HepG2 (cell line): ENCODE data around the gene ADAM15. TPM values are rescaled to one million over a fixed set of nuclear protein-coding genes. Genes with fewer than 3 reads are reported as not detected.

Experiments used
- ATAC-seq: fragments of 200-7000 bp; cut with Tn5 transposase; 3 replicates; pipeline ENCODE4 v1.9.1; 2020; ENCODE audit warnings: mild to moderate bottlenecking, moderate library complexity
- BruUV-seq: library from RNA; stranded (reverse); fragments of 400-500 nt; replicated peaks from 2 replicates; lab custom pipeline; 2021; lab: Mats Ljungman, UMichigan
- CTCF ChIA-PET: fragments of 300-600 bp; formaldehyde crosslinking; extraction: SDS; loops from one replicate; lab custom pipeline; 2021; ENCODE audit warnings: low total read pairs, inconsistent platforms, low intra/inter-chr PET ratio; lab: Yijun Ruan, JAX
- POLR2A ChIA-PET: fragments of 350-600 bp; sonication (Branson Sonifier 250); formaldehyde crosslinking; loops from one replicate; lab custom pipeline; 2020; ENCODE audit warnings: antibody characterized with exemption, inconsistent platforms; lab: Yijun Ruan, JAX
- DNase-seq: peaks from one replicate; pipeline ENCODE4 v3.0.0-alpha.2; 2015; ENCODE audit warnings: low spot score
- FAIRE-seq: peaks from 3 replicates; lab custom pipeline; 2011; peaks lifted over from hg19 to GRCh38; lab: Jason Lieb, UNC
- H2AFZ ChIP-seq: one replicate; pipeline ENCODE4 v1.6.1; 2011; ENCODE audit warnings: low read length, inconsistent platforms
- H3K27ac ChIP-seq: fragments of 300-600 bp; 3 replicates; pipeline ENCODE4 v1.8.0; 2011; ENCODE audit warnings: mixed run types, mild to moderate bottlenecking, mixed read lengths, low read length, inconsistent platforms; ENCODE audit not compliant: insufficient read depth; ENCODE audit errors: extremely low read length
- H3K27me3 ChIP-seq, 2 experiments: fragments of 200-600 bp in 1 of 2; 2 replicates in 1 of 2; 3 replicates in 1 of 2; pipeline versions ENCODE4 v1.6.0 to v1.8.0; 2011; ENCODE audit warnings: low read length in 2 of 2, mild to moderate bottlenecking in 2 of 2, moderate library complexity in 2 of 2, inconsistent platforms in 1 of 2; ENCODE audit not compliant: insufficient read depth in 2 of 2, control insufficient read depth in 1 of 2
- H3K36me3 ChIP-seq, 2 experiments: fragments of 200-600 bp in 1 of 2; replicated peaks in 1 of 2; 2 replicates in 1 of 2; 3 replicates in 1 of 2; pipeline versions ENCODE4 v1.5.1 to v1.8.0; 2011; ENCODE audit warnings: low read length in 2 of 2, inconsistent platforms in 1 of 2; ENCODE audit not compliant: insufficient read depth in 2 of 2, control insufficient read depth in 1 of 2
- H3K4me1 ChIP-seq: 2 replicates; pipeline ENCODE4 v1.5.1; 2012; ENCODE audit warnings: low read length, inconsistent platforms; ENCODE audit not compliant: insufficient read depth
- H3K4me2 ChIP-seq: 2 replicates; pipeline ENCODE4 v1.6.0; 2011; ENCODE audit warnings: low read depth, low read length, inconsistent platforms
- H3K4me3 ChIP-seq, 3 experiments: fragments of 200-600 bp in 1 of 3; sonication (generic), shearing (Covaris generic) in 1 of 3; replicated peaks in 1 of 3; 2 replicates each; pipeline ENCODE4 v1.5.1; 2011 to 2016; ENCODE audit warnings: low read length in 3 of 3, inconsistent platforms in 2 of 3, low read depth in 2 of 3, mild to moderate bottlenecking in 2 of 3, control low read depth in 1 of 3, mixed read lengths in 1 of 3; ENCODE audit not compliant: insufficient read depth in 1 of 3
- H3K79me2 ChIP-seq: one replicate; pipeline ENCODE4 v1.6.1; 2011; ENCODE audit warnings: low read length, inconsistent platforms; ENCODE audit not compliant: insufficient read depth
- H3K9ac ChIP-seq: 2 replicates; pipeline ENCODE4 v1.6.0; 2011; ENCODE audit warnings: mild to moderate bottlenecking, low read depth, low read length, inconsistent platforms; ENCODE audit not compliant: insufficient read depth
- H3K9me3 ChIP-seq: 2 replicates; pipeline ENCODE4 v1.5.1; 2012; ENCODE audit warnings: mild to moderate bottlenecking, low read length
- H4K20me1 ChIP-seq: 2 replicates; pipeline ENCODE4 v1.6.0; 2011; ENCODE audit warnings: inconsistent platforms, mild to moderate bottlenecking, low read length, moderate library complexity; ENCODE audit not compliant: insufficient read depth
- ARID5B ChIP-seq: IDR thresholded peaks from 2 replicates; pipeline ENCODE4 v1.4.0; 2020; ENCODE audit warnings: mild to moderate bottlenecking, missing genetic modification reagents
- FOXA1 ChIP-seq, 2 experiments: fragments of 450-650 bp in 1 of 2; sonication (generic) in 1 of 2; formaldehyde crosslinking in 1 of 2; IDR thresholded peaks; 2 replicates each; pipeline versions ENCODE4 v1.4.0 to v1.6.1; 2016 to 2020; ENCODE audit warnings: missing genetic modification reagents in 1 of 2
- HNF4A ChIP-seq: sonication (generic); formaldehyde crosslinking; IDR thresholded peaks from 2 replicates; pipeline ENCODE4 v1.4.0; 2020; ENCODE audit warnings: missing genetic modification reagents
- HNRNPK ChIP-seq: fragments of 200-400 bp; formaldehyde crosslinking; IDR thresholded peaks from 2 replicates; pipeline ENCODE4 v1.6.1; 2018; ENCODE audit warnings: low read length, low read depth, moderate library complexity, mild to moderate bottlenecking; ENCODE audit not compliant: poor library complexity, severe bottlenecking
- RBAK ChIP-seq: sonication (generic); formaldehyde crosslinking; IDR thresholded peaks from 2 replicates; pipeline ENCODE4 v1.5.1; 2020; ENCODE audit warnings: mild to moderate bottlenecking, missing genetic modification reagents
- SP1 ChIP-seq, 2 experiments: fragments of 450-650 bp in 1 of 2; sonication (generic) in 1 of 2; formaldehyde crosslinking in 1 of 2; IDR thresholded peaks; 2 replicates each; pipeline versions ENCODE4 v1.4.0 to v1.6.1; 2016 to 2020; ENCODE audit warnings: missing genetic modification reagents in 1 of 2
- SPEN ChIP-seq: sonication (generic); formaldehyde crosslinking; IDR thresholded peaks from 2 replicates; pipeline ENCODE4 v1.5.1; 2020; ENCODE audit warnings: low read depth, mild to moderate bottlenecking, missing genetic modification reagents
- WGBS: methylation state at CpG from one replicate; pipeline ENCODE4 v1.1.6; 2017; ENCODE audit warnings: low lambda C conversion rate; 5-methylcytosine and 5-hydroxymethylcytosine counted together
- in situ Hi-C: cut with HindIII; loops from 2 replicates; pipeline ENCODE4 v1.10.0; 2017; ENCODE audit warnings: low pct_unique_long_range_greater_than_20kb; ENCODE audit not compliant: extremely low pct_ligation_motif_present
- intact Hi-C: fragments of 100-400 bp; cut with micrococcal nuclease; formaldehyde crosslinking; loops from one replicate; pipeline ENCODE4 v1.10.0; 2022; ENCODE audit not compliant: unreplicated experiment
- polyA plus RNA-seq, 8 experiments: library from polyadenylated mRNA; depleted of rRNA in 3 of 8; stranded (reverse) in 7 of 8; unstranded in 1 of 8; fragments of >200 nt; fragmentation: Illumina TruSeq in 4 of 8; extraction: Trizol in 4 of 8; gene quantifications; 2 replicates each; pipeline versions ENCODE4 v1.2.1 to v1.2.3, GENCODE V29; 2011 to 2016; ENCODE audit warnings: low read depth in 4 of 8, missing spikeins in 1 of 8, mixed read lengths in 1 of 8; ENCODE audit not compliant: insufficient read depth in 1 of 8
- total RNA-seq, 5 experiments: library from RNA; depleted of rRNA; stranded (reverse); fragments of >200 nt; fragmentation: Illumina TruSeq; extraction: Trizol; gene quantifications; 2 replicates each; pipeline ENCODE4 v1.2.3, GENCODE V29; 2016; ENCODE audit warnings: low read depth in 1 of 5
- TF ChIP-seq, protein P1 (sequence below): IDR thresholded peaks from 2 replicates; pipeline ENCODE4 v1.6.1; 2016; ENCODE audit warnings: mild to moderate bottlenecking
- TF ChIP-seq, protein P2 (sequence below): IDR thresholded peaks from 2 replicates; pipeline ENCODE4 v1.6.1; 2016; ENCODE audit warnings: missing compliant biosample characterization, missing genetic modification reagents, borderline replicate concordance
- TF ChIP-seq, protein P3 (sequence below): sonication (generic); formaldehyde crosslinking; IDR thresholded peaks from 2 replicates; pipeline ENCODE4 v1.4.0; 2020; ENCODE audit warnings: missing genetic modification reagents

Gene ADAM15
- total and polyA plus RNA-seq, 2 of the 13 experiments (the other 11 are each of a cell fraction or from before 2014, with no cell fraction given): 17.9 to 25.6 TPM

- no TSS peak for BruUV-seq
- FAIRE-seq: peak; percentile 56
- WGBS: 2% methylated on average over 7 of the region's 7 CpGs
- peak; percentile 18; the same call in 2 of the 3 replicates for ATAC-seq
- in situ Hi-C loops (no loop called here), intact Hi-C loops (loop anchor here (2.0 kb wide), 1 partner anchor 21 kb away; the partner anchor contains the start of gene EFNA1)
- Histone ChIP-seq H3K27me3 (no peaks in the 10 kb centered on the region), H3K4me1 (peaks cover 70% of the 10 kb centered on the region), H2AFZ (no peak overlapping the region), H3K9me3 (no peaks in the 10 kb centered on the region), H3K36me3 (no peaks in the 10 kb centered on the region), H4K20me1 (no peaks in the 10 kb centered on the region), H3K4me3 (no peak overlapping the region; a peak in 1 of 6 replicates), H3K4me2 (peak overlapping the region; percentile 83), H3K9ac (no peak overlapping the region), H3K79me2 (no peaks in the 10 kb centered on the region), H3K27ac (peak overlapping the region; percentile 23)
- CTCF ChIA-PET: no interaction called here
- POLR2A ChIA-PET: interaction anchor here (0.7 to 4.7 kb wide), 3 partner anchors 14 to 22 kb away, joined by 3 to 32 read pairs (median 8); partner anchors contain the start of gene EFNA1
- DNase-seq: no peak
- TF ChIP-seq RBAK: no peak
- TF ChIP-seq, protein P1, sequence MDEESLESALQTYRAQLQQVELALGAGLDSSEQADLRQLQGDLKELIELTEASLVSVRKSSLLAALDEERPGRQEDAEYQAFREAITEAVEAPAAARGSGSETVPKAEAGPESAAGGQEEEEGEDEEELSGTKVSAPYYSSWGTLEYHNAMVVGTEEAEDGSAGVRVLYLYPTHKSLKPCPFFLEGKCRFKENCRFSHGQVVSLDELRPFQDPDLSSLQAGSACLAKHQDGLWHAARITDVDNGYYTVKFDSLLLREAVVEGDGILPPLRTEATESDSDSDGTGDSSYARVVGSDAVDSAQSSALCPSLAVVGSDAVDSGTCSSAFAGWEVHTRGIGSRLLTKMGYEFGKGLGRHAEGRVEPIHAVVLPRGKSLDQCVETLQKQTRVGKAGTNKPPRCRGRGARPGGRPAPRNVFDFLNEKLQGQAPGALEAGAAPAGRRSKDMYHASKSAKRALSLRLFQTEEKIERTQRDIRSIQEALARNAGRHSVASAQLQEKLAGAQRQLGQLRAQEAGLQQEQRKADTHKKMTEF (CRISPR knock-in tag): peak; percentile 38; the same call in 1 of the 2 replicates
- no peak for TF ChIP-seq SP1 (IDR thresholded peaks at IDR 0.05)
- no peak for TF ChIP-seq SP1 (CRISPR knock-in tag; IDR thresholded peaks at IDR 0.05)
- no peak for TF ChIP-seq FOXA1 (IDR thresholded peaks at IDR 0.05)
- peak; percentile 14; the same call in 1 of the 2 replicates for TF ChIP-seq FOXA1 (CRISPR knock-in tag; IDR thresholded peaks at IDR 0.05)
- TF ChIP-seq SPEN (CRISPR knock-in tag): no peak
- TF ChIP-seq HNF4A (CRISPR knock-in tag): 0 out of 2 replicates have a peak, but pooled peaks have one; percentile 8
- TF ChIP-seq, protein P2, sequence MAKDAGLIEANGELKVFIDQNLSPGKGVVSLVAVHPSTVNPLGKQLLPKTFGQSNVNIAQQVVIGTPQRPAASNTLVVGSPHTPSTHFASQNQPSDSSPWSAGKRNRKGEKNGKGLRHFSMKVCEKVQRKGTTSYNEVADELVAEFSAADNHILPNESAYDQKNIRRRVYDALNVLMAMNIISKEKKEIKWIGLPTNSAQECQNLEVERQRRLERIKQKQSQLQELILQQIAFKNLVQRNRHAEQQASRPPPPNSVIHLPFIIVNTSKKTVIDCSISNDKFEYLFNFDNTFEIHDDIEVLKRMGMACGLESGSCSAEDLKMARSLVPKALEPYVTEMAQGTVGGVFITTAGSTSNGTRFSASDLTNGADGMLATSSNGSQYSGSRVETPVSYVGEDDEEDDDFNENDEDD (CRISPR knock-in tag): 0 out of 2 replicates have a peak, but pooled peaks have one; percentile 14
- TF ChIP-seq HNRNPK: no peak
- TF ChIP-seq ARID5B: 0 out of 2 replicates have a peak, but pooled peaks have one; percentile 15
- TF ChIP-seq, protein P3, sequence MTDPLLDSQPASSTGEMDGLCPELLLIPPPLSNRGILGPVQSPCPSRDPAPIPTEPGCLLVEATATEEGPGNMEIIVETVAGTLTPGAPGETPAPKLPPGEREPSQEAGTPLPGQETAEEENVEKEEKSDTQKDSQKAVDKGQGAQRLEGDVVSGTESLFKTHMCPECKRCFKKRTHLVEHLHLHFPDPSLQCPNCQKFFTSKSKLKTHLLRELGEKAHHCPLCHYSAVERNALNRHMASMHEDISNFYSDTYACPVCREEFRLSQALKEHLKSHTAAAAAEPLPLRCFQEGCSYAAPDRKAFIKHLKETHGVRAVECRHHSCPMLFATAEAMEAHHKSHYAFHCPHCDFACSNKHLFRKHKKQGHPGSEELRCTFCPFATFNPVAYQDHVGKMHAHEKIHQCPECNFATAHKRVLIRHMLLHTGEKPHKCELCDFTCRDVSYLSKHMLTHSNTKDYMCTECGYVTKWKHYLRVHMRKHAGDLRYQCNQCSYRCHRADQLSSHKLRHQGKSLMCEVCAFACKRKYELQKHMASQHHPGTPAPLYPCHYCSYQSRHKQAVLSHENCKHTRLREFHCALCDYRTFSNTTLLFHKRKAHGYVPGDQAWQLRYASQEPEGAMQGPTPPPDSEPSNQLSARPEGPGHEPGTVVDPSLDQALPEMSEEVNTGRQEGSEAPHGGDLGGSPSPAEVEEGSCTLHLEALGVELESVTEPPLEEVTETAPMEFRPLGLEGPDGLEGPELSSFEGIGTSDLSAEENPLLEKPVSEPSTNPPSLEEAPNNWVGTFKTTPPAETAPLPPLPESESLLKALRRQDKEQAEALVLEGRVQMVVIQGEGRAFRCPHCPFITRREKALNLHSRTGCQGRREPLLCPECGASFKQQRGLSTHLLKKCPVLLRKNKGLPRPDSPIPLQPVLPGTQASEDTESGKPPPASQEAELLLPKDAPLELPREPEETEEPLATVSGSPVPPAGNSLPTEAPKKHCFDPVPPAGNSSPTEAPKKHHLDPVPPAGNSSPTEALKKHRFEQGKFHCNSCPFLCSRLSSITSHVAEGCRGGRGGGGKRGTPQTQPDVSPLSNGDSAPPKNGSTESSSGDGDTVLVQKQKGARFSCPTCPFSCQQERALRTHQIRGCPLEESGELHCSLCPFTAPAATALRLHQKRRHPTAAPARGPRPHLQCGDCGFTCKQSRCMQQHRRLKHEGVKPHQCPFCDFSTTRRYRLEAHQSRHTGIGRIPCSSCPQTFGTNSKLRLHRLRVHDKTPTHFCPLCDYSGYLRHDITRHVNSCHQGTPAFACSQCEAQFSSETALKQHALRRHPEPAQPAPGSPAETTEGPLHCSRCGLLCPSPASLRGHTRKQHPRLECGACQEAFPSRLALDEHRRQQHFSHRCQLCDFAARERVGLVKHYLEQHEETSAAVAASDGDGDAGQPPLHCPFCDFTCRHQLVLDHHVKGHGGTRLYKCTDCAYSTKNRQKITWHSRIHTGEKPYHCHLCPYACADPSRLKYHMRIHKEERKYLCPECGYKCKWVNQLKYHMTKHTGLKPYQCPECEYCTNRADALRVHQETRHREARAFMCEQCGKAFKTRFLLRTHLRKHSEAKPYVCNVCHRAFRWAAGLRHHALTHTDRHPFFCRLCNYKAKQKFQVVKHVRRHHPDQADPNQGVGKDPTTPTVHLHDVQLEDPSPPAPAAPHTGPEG (CRISPR knock-in tag): no peak
These were observed 54.5 kb downstream of the ADAM15 start for GRCh38 chr1:155105604-155106011.
